ENCODE measurements around the gene PHOSPHO2.

GRCh38 chr2:169656164-169656563 lies 38.1 kb upstream of the PHOSPHO2 start:
- TF ChIP-seq, protein P1, sequence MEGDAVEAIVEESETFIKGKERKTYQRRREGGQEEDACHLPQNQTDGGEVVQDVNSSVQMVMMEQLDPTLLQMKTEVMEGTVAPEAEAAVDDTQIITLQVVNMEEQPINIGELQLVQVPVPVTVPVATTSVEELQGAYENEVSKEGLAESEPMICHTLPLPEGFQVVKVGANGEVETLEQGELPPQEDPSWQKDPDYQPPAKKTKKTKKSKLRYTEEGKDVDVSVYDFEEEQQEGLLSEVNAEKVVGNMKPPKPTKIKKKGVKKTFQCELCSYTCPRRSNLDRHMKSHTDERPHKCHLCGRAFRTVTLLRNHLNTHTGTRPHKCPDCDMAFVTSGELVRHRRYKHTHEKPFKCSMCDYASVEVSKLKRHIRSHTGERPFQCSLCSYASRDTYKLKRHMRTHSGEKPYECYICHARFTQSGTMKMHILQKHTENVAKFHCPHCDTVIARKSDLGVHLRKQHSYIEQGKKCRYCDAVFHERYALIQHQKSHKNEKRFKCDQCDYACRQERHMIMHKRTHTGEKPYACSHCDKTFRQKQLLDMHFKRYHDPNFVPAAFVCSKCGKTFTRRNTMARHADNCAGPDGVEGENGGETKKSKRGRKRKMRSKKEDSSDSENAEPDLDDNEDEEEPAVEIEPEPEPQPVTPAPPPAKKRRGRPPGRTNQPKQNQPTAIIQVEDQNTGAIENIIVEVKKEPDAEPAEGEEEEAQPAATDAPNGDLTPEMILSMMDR (IDR thresholded peaks at IDR 0.05): no peak
- TF ChIP-seq POLR2A (IDR thresholded peaks at IDR 0.05): no peak

Data from right lobe of liver (tissue), 4 donors.